Fibroblast of lung (primary cell): ENCODE results near the gene AKAP9. TPM values are rescaled to one million over a fixed set of nuclear protein-coding genes. Genes with fewer than 3 reads are reported as not detected.

Source experiments
- DNase-seq, 2 donors: peaks; one replicate each; pipeline versions ENCODE4 v3.0.0 to v3.0.0-alpha.2; 2010; ENCODE audit warnings: low read depth in 2 of 2
- H2AFZ ChIP-seq: 2 replicates; pipeline ENCODE4 v1.5.1; 2012; ENCODE audit warnings: low read length, control low read depth, inconsistent platforms
- H3K27ac ChIP-seq: 2 replicates; pipeline ENCODE4 v1.5.1; 2011; ENCODE audit warnings: low read length, control low read depth; ENCODE audit not compliant: insufficient read depth
- H3K27me3 ChIP-seq: 2 replicates; pipeline ENCODE4 v1.5.1; 2011; ENCODE audit warnings: mild to moderate bottlenecking, low read length; ENCODE audit not compliant: control insufficient read depth, insufficient read depth
- H3K36me3 ChIP-seq: 2 replicates; pipeline ENCODE4 v1.5.1; 2011; ENCODE audit warnings: low read length; ENCODE audit not compliant: control insufficient read depth, insufficient read depth
- H3K4me1 ChIP-seq: 2 replicates; pipeline ENCODE4 v1.5.1; 2011; ENCODE audit warnings: low read length; ENCODE audit not compliant: control insufficient read depth, insufficient read depth; ENCODE audit errors: extremely low read depth
- H3K4me2 ChIP-seq: 2 replicates; pipeline ENCODE4 v1.5.1; 2011; ENCODE audit warnings: low read length, control low read depth; ENCODE audit not compliant: insufficient read depth; ENCODE audit errors: extremely low read depth
- H3K4me3 ChIP-seq, 4 experiments: fragments of 200-600 bp in 1 of 4; sonication (generic) in 1 of 4; replicated peaks in 1 of 4; 2 replicates each; pipeline ENCODE4 v1.5.1; 2011 to 2016; ENCODE audit warnings: low read length in 4 of 4, low read depth in 3 of 4, mild to moderate bottlenecking in 3 of 4, control low read depth in 2 of 4, inconsistent platforms in 1 of 4, mixed read lengths in 1 of 4; ENCODE audit not compliant: insufficient read depth in 1 of 4; ENCODE audit errors: control extremely low read depth in 1 of 4
- H3K79me2 ChIP-seq: 2 replicates; pipeline ENCODE4 v1.5.1; 2012; ENCODE audit warnings: mild to moderate bottlenecking, low read length, inconsistent platforms; ENCODE audit not compliant: control insufficient read depth, insufficient read depth
- H3K9ac ChIP-seq: 2 replicates; pipeline ENCODE4 v1.5.1; 2011; ENCODE audit warnings: mild to moderate bottlenecking, low read length, control low read depth; ENCODE audit not compliant: insufficient read depth
- H3K9me3 ChIP-seq: 2 replicates; pipeline ENCODE4 v1.5.1; 2012; ENCODE audit warnings: low read depth, low read length; ENCODE audit not compliant: control insufficient read depth, insufficient read depth
- H4K20me1 ChIP-seq: 2 replicates; pipeline ENCODE4 v1.5.1; 2011; ENCODE audit warnings: low read length; ENCODE audit not compliant: control insufficient read depth, insufficient read depth; ENCODE audit errors: extremely low read depth
- CTCF ChIP-seq, 2 donors: IDR thresholded peaks in 1 of 2; conservative IDR thresholded peaks in 1 of 2; 1 replicate in 1 of 2; 2 replicates in 1 of 2; pipeline ENCODE4 v1.5.1; 2011 to 2012; ENCODE audit warnings: low read length in 2 of 2, control low read depth in 1 of 2, inconsistent platforms in 1 of 2, low read depth in 1 of 2, mild to moderate bottlenecking in 1 of 2
- EZH2 ChIP-seq: IDR thresholded peaks from 2 replicates; pipeline ENCODE4 v1.5.1; 2012; ENCODE audit warnings: low read length, control low read depth, mild to moderate bottlenecking; ENCODE audit errors: missing control alignments
- polyA plus RNA-seq, 2 donors: library from polyadenylated mRNA; depleted of rRNA in 1 of 2; stranded (reverse) in 1 of 2; unstranded in 1 of 2; fragments of >200 nt; gene quantifications; 2 replicates each; pipeline ENCODE4 v1.2.1, GENCODE V29; 2011 to 2012; ENCODE audit warnings: missing spikeins in 1 of 2
- total RNA-seq: library from RNA; depleted of rRNA; stranded (reverse); fragments of >200 nt; gene quantifications from 2 replicates; pipeline ENCODE4 v1.2.1, GENCODE V29; 2014

AKAP9 gene
- total and polyA plus RNA-seq, 2 donors (not counting 1 experiment from before 2014, with no cell fraction given): 16.6 to 46.6 TPM

GRCh38 chr7:91999631-92000565 is 59.2 kb downstream of the AKAP9 start:
- no peaks in the 10 kb centered on the region for H4K20me1 ChIP-seq
- DNase-seq: no peak
- no peaks in the 10 kb centered on the region for H3K27me3 ChIP-seq
- H3K9ac ChIP-seq: no peak overlapping the region
- no peaks in the 10 kb centered on the region for H3K79me2 ChIP-seq
- no peaks in the 10 kb centered on the region for H3K9me3 ChIP-seq
- no peak overlapping the region for H2AFZ ChIP-seq
- H3K4me2 ChIP-seq: no peak overlapping the region
- no peak overlapping the region for H3K27ac ChIP-seq
- H3K4me3 ChIP-seq: no peak overlapping the region
- H3K36me3 ChIP-seq: peaks cover 2% of the 10 kb centered on the region
- TF ChIP-seq CTCF (conservative IDR thresholded peaks at IDR 0.05 in 1 of 2, IDR thresholded peaks at IDR 0.05 in 1 of 2; ENCODE audit: low read depth in 1 of 2, low read length in 2 of 2) (no peak), EZH2 (no peak)
- H3K4me1 ChIP-seq: no peaks in the 10 kb centered on the region

- Histone ChIP-seq H3K27ac (no peak overlapping the region), H4K20me1 (no peaks in the 10 kb centered on the region), H3K4me3 (no peak overlapping the region), H3K9me3 (no peaks in the 10 kb centered on the region), H3K9ac (no peak overlapping the region), H3K4me2 (no peak overlapping the region), H2AFZ (no peak overlapping the region), H3K79me2 (no peaks in the 10 kb centered on the region), H3K36me3 (peaks cover 2% of the 10 kb centered on the region), H3K4me1 (no peaks in the 10 kb centered on the region), H3K27me3 (no peaks in the 10 kb centered on the region)
- TF ChIP-seq EZH2: no peak
- TF ChIP-seq CTCF (conservative IDR thresholded peaks at IDR 0.05 in 1 of 2, IDR thresholded peaks at IDR 0.05 in 1 of 2; ENCODE audit: low read depth in 1 of 2, low read length in 2 of 2): no peak
- no peak for DNase-seq
These were observed 62.1 kb downstream of the AKAP9 start for GRCh38 chr7:92002720-92003119.

GRCh38 chr7:92006046-92006445 is 65.4 kb downstream of the AKAP9 start:
- no peak for DNase-seq
- Histone ChIP-seq H3K36me3 (peaks cover under 1% of the 10 kb centered on the region), H3K4me3 (no peak overlapping the region), H2AFZ (no peak overlapping the region), H3K27ac (no peak overlapping the region), H3K9me3 (no peaks in the 10 kb centered on the region), H3K4me2 (no peak overlapping the region), H3K27me3 (no peaks in the 10 kb centered on the region), H3K4me1 (no peaks in the 10 kb centered on the region), H3K9ac (no peak overlapping the region), H3K79me2 (no peaks in the 10 kb centered on the region), H4K20me1 (no peaks in the 10 kb centered on the region)
- TF ChIP-seq CTCF (conservative IDR thresholded peaks at IDR 0.05 in 1 of 2, IDR thresholded peaks at IDR 0.05 in 1 of 2; ENCODE audit: low read depth in 1 of 2, low read length in 2 of 2) (no peak), EZH2 (no peak)
